OCI-LY3 (cell line): ENCODE data around the gene ADAMTS2.

Experiments
- H2AFZ ChIP-seq: fragments of 200-600, 300-600 bp; shearing (Covaris generic); 2 replicates; pipeline ENCODE4 v1.6.0; 2014; ENCODE audit warnings: antibody characterized with exemption, low read depth, low read length
- H3K27ac ChIP-seq: fragments of 200-600, 300-600 bp; sonication (generic); 2 replicates; pipeline ENCODE4 v1.5.1; 2014; ENCODE audit warnings: mild to moderate bottlenecking, low read length, moderate library complexity, mixed read lengths
- H3K27me3 ChIP-seq: fragments of 200-600, 300-600 bp; sonication (generic); 2 replicates; pipeline ENCODE4 v1.6.1; 2014; ENCODE audit warnings: low read depth, low read length, mixed read lengths
- H3K36me3 ChIP-seq: fragments of 200-600, 300-600 bp; sonication (generic); replicated peaks from 2 replicates; pipeline ENCODE3; 2014; ENCODE audit warnings: low read depth, low read length, mixed read lengths
- H3K4me1 ChIP-seq: fragments of 300-600, 200-600 bp; sonication (generic); 2 replicates; pipeline ENCODE4 v1.6.1; 2014; ENCODE audit warnings: low read length, mixed read lengths
- H3K4me2 ChIP-seq: fragments of 200-600, 300-600 bp; sonication (generic); 2 replicates; pipeline ENCODE4 v1.6.1; 2014; ENCODE audit warnings: low read length, mixed read lengths
- H3K4me3 ChIP-seq: fragments of 300-600, 200-600 bp; sonication (generic); 2 replicates; pipeline ENCODE4 v1.5.1; 2014; ENCODE audit warnings: antibody characterized with exemption, mild to moderate bottlenecking, low read length, moderate library complexity
- H3K79me2 ChIP-seq: fragments of 300-600, 200-600 bp; shearing (Covaris generic); 2 replicates; pipeline ENCODE4 v1.6.1; 2014; ENCODE audit warnings: mild to moderate bottlenecking, low read length, mixed read lengths
- H3K9ac ChIP-seq: fragments of 300-600, 200-600 bp; shearing (Covaris generic); 2 replicates; pipeline ENCODE4 v1.6.0; 2014; ENCODE audit warnings: mild to moderate bottlenecking, low read length, moderate library complexity
- H3K9me3 ChIP-seq: fragments of 200-600, 300-600 bp; shearing (Covaris generic); 2 replicates; pipeline ENCODE4 v1.6.1; 2014; ENCODE audit warnings: low read length, mixed read lengths; ENCODE audit not compliant: insufficient read depth
- H4K20me1 ChIP-seq: fragments of 200-600, 300-600 bp; sonication (generic); 2 replicates; pipeline ENCODE4 v1.6.1; 2016; ENCODE audit warnings: low read length, mixed read lengths; ENCODE audit not compliant: insufficient read depth
- CTCF ChIP-seq: fragments of 200-600, 300-600 bp; sonication (generic); IDR thresholded peaks from 2 replicates; pipeline ENCODE4 v1.5.1; 2014; ENCODE audit warnings: antibody characterized with exemption, low read length, low read depth
- EZH2phosphoT487 ChIP-seq: fragments of 200-600 bp; shearing (Covaris generic); IDR thresholded peaks from 2 replicates; pipeline ENCODE4 v1.6.1; 2018; ENCODE audit warnings: antibody characterized with exemption, mixed run types, low read depth

The ADAMTS2 gene

GRCh38 chr5:179306191-179307012 is 38.9 kb downstream of the ADAMTS2 start:
- Histone ChIP-seq H3K79me2 (no peaks in the 10 kb centered on the region), H3K4me3 (no peak overlapping the region), H3K4me2 (no peak overlapping the region), H3K36me3 (no peaks in the 10 kb centered on the region), H3K9ac (no peak overlapping the region), H2AFZ (no peak overlapping the region), H3K27me3 (no peaks in the 10 kb centered on the region), H3K9me3 (no peaks in the 10 kb centered on the region), H3K27ac (no peak overlapping the region), H4K20me1 (no peaks in the 10 kb centered on the region), H3K4me1 (no peaks in the 10 kb centered on the region)
- TF ChIP-seq EZH2phosphoT487 (no peak), CTCF (no peak)

GRCh38 chr5:179304871-179305270 is 40.4 kb downstream of the ADAMTS2 start:
- no peak overlapping the region for H3K27ac ChIP-seq
- H3K36me3 ChIP-seq = no peaks in the 10 kb centered on the region
- no peaks in the 10 kb centered on the region for H3K79me2 ChIP-seq
- no peaks in the 10 kb centered on the region for H3K27me3 ChIP-seq
- no peak overlapping the region for H3K4me2 ChIP-seq
- H4K20me1 ChIP-seq = no peaks in the 10 kb centered on the region
- no peaks in the 10 kb centered on the region for H3K4me1 ChIP-seq
- TF ChIP-seq EZH2phosphoT487 (no peak), CTCF (no peak)
- H3K9me3 ChIP-seq = no peaks in the 10 kb centered on the region
- H3K4me3 ChIP-seq = no peak overlapping the region
- no peak overlapping the region for H2AFZ ChIP-seq
- H3K9ac ChIP-seq = no peak overlapping the region

GRCh38 chr5:179304466-179304865 is 40.8 kb downstream of the ADAMTS2 start:
- Histone ChIP-seq H3K9me3 (no peaks in the 10 kb centered on the region), H3K27me3 (no peaks in the 10 kb centered on the region), H3K4me1 (no peaks in the 10 kb centered on the region), H2AFZ (no peak overlapping the region), H3K79me2 (no peaks in the 10 kb centered on the region), H3K4me2 (no peak overlapping the region), H3K4me3 (no peak overlapping the region), H3K27ac (no peak overlapping the region), H4K20me1 (no peaks in the 10 kb centered on the region), H3K36me3 (no peaks in the 10 kb centered on the region), H3K9ac (no peak overlapping the region)
- TF ChIP-seq CTCF (no peak), EZH2phosphoT487 (no peak)

GRCh38 chr5:179303451-179304200 is 41.6 kb downstream of the ADAMTS2 start:
- Histone ChIP-seq H3K27ac (no peak overlapping the region), H3K9me3 (no peaks in the 10 kb centered on the region), H3K4me2 (no peak overlapping the region), H3K36me3 (no peaks in the 10 kb centered on the region), H4K20me1 (no peaks in the 10 kb centered on the region), H3K4me1 (no peaks in the 10 kb centered on the region), H2AFZ (no peak overlapping the region), H3K27me3 (no peaks in the 10 kb centered on the region), H3K79me2 (no peaks in the 10 kb centered on the region), H3K4me3 (no peak overlapping the region), H3K9ac (no peak overlapping the region)
- no peak for TF ChIP-seq EZH2phosphoT487
- no peak for TF ChIP-seq CTCF
